HG02623 (cell line): ENCODE data around the gene AQP12B.

ENCODE experiments used
- ATAC-seq: cut with Tn5 transposase; IDR thresholded peaks from one replicate; pipeline ENCODE4 v1.9.1; 2021; ENCODE audit warnings: moderate library complexity; ENCODE audit not compliant: unreplicated experiment

The AQP12B gene

GRCh38 chr2:240637116-240637900 lies 45.4 kb downstream of the AQP12B start:
- ATAC-seq: no peak

DNA sequence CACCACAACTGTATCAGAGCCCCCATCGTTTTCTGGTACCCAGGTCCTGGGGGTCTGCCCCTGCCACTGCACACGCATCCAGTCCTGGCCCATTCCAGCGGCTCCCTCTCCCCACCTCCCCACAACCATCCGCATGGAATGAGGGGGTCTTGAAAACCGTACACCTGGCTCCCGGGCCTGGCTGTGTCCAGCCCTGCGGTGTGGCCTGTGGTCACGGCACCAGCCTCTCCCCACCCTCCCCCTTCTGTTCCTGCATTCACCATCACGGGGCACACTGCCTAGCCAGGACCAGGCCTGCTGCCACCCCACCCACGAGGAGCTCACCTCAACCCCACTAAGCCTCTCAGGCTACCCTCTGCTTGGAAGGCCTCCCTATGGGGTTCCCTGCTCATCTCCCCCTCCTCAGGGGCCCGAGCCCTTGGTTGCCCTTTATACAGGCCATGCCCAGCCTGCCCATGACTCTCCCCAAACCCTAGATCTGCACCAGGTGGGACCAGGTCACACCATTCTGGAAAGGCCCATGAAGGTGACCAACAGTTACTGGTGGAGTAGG lies 46.0 kb downstream of the AQP12B start:
- ATAC-seq: no peak

DNA sequence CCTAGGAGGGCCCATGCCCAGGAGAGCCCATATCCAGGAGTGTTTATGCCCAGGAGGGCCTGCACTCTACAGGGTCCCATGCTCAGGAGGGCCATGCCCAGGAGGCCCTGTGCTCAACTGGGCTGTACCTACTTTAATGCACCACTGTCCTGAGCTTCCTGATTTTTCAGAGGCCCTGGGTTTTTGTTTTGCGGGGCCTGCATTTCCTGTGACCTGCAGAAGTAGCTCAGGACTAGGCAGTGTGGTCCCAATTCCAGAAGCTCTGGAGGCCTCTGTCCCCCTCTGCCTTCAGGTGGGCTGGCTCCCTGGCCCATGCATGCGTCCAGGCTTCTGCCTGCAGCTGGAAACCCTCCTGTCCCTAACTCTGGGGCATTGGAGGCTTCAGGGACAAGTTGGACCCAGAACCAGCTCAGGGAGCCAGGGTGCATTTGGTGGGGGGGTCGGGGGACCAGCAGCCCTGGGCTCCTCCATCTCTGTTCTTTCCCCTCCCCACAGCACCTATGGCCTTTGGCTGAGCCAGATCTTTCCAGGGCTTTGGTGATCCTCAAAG lies 46.6 kb downstream of the AQP12B start:
- no peak for ATAC-seq

- no peak for ATAC-seq
Measured at GRCh38 chr2:240635121-240635997, 47.3 kb downstream of the AQP12B start.

DNA sequence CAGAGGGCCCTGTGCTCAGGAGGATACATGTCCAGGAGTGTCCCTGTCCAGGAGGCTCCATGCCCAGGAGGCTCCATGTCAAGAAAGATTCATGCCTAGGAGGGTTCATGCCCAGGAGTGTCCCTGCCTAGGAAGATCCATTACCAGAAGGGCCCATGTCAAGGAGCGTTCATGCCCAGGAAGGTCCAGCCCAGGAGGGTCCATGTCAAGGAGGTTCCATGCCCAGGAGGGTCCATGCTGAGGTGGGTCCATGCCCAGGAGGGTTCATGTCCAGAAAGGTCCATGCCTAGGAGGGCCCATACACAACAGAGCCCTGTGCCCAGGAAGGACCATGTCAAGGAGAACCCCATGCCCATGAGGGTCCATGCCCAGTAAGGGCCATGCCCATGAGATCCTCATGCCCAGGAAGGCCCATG lies 50.4 kb downstream of the AQP12B start:
- ATAC-seq: no peak

GRCh38 chr2:240631548-240632305 lies 51.0 kb downstream of the AQP12B start:
- ATAC-seq: no peak

DNA sequence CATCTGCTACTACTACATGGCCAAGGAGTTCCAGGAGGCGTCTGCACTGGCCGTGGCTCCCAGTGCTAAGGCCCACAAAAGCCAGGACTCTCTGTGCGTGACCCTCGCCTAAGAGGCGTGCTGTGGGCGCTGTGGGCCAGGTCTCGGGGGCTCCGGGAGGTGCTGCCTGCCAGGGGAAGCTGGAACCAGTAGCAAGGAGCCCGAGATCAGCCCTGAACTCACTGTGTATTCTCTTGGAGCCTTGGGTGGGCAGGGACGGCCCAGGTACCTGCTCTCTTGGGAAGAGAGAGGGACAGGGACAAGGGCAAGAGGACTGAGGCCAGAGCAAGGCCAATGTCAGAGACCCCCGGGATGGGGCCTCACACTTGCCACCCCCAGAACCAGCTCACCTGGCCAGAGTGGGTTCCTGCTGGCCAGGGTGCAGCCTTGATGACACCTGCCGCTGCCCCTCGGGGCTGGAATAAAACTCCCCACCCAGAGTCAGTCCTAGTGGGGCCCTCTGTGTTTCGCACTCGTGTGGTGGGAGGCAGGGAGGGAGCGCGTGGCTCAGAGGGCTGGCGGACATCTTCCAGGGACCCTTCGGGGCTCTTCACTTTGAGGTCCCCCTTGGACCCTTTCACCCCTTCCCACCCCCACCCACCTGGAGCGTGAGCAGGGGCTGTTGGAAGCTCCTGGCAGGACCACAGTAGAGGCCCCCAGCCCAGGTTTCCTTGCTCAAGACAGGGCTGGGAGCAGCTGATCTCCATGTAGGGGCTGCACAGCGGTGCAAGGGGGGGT lies 51.7 kb downstream of the AQP12B start:
- ATAC-seq: no peak

DNA sequence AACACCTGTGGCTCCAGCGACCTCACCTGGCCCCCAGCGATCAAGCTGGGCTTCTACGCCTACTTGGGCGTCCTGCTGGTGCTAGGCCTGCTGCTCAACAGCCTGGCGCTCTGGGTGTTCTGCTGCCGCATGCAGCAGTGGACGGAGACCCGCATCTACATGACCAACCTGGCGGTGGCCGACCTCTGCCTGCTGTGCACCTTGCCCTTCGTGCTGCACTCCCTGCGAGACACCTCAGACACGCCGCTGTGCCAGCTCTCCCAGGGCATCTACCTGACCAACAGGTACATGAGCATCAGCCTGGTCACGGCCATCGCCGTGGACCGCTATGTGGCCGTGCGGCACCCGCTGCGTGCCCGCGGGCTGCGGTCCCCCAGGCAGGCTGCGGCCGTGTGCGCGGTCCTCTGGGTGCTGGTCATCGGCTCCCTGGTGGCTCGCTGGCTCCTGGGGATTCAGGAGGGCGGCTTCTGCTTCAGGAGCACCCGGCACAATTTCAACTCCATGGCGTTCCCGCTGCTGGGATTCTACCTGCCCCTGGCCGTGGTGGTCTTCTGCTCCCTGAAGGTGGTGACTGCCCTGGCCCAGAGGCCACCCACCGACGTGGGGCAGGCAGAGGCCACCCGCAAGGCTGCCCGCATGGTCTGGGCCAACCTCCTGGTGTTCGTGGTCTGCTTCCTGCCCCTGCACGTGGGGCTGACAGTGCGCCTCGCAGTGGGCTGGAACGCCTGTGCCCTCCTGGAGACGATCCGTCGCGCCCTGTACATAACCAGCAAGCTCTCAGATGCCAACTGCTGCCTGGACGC lies 52.5 kb downstream of the AQP12B start:
- no peak for ATAC-seq

DNA sequence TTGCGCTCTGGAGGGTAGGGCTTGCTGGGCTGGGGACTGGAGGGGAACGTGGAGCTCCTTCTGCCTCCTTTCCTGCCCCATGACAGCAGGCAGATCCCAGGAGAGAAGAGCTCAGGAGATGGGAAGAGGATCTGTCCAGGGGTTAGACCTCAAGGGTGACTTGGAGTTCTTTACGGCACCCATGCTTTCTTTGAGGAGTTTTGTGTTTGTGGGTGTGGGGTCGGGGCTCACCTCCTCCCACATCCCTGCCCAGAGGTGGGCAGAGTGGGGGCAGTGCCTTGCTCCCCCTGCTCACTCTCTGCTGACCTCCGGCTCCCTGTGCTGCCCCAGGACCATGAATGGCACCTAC lies 53.1 kb downstream of the AQP12B start:
- no peak for ATAC-seq

- no peak for ATAC-seq
Measured at GRCh38 chr2:240628808-240629618, 53.7 kb downstream of the AQP12B start.

DNA sequence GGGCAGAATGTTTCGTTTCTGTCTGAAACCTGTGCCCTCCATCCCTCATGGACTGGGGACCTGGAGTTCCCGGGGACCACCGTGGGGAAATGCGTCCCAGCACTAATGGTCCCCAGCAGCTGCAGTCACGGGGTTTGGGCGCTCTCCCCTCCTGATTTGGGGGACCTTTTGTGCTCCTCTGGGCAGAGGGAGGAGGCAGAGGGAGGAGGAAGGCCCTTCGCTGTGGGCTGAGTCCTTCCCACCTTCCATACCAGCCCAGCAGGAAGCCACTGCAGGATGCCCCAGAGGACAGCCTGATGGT lies 54.2 kb downstream of the AQP12B start:
- ATAC-seq: no peak

GRCh38 chr2:240627736-240628506 lies 54.8 kb downstream of the AQP12B start:
- no peak for ATAC-seq

GRCh38 chr2:240626531-240627300 lies 56.0 kb downstream of the AQP12B start:
- no peak for ATAC-seq
